K562 (cell line): ENCODE measurements around the gene CBX2. TPM values are rescaled to one million over a fixed set of nuclear protein-coding genes. Genes with fewer than 3 reads are reported as not detected.

ENCODE experiments used
- CBX1 ChIP-seq: sonication (generic); IDR thresholded peaks from 2 replicates; pipeline ENCODE4 v1.6.1; 2016; ENCODE audit warnings: antibody characterized with exemption, low read depth, mild to moderate bottlenecking
- CUX1 ChIP-seq: fragments of 200-800 bp; sonication (Bioruptor generic); IDR thresholded peaks from 2 replicates; pipeline ENCODE4 v1.6.1; 2016; ENCODE audit warnings: missing genetic modification characterization, missing compliant biosample characterization
- FOXA3 ChIP-seq, 2 experiments: fragments of 450-650 bp in 1 of 2; sonication (generic) in 1 of 2; formaldehyde crosslinking; IDR thresholded peaks in 1 of 2; conservative IDR thresholded peaks in 1 of 2; 2 replicates each; pipeline versions ENCODE4 v1.4.0 to v1.8.0; 2020 to 2022; ENCODE audit warnings: mild to moderate bottlenecking in 2 of 2, missing genetic modification reagents in 1 of 2
- FOXJ3 ChIP-seq: sonication (generic); formaldehyde crosslinking; IDR thresholded peaks from 2 replicates; pipeline ENCODE4 v1.4.0; 2020; ENCODE audit warnings: mild to moderate bottlenecking, missing genetic modification reagents
- NKRF ChIP-seq: fragments of 450-650 bp; IDR thresholded peaks from 2 replicates; pipeline ENCODE4 v1.6.1; 2016; ENCODE audit warnings: borderline replicate concordance
- PREB ChIP-seq: sonication (generic); formaldehyde crosslinking; IDR thresholded peaks from 2 replicates; pipeline ENCODE4 v1.8.1; 2023; ENCODE audit warnings: mild to moderate bottlenecking, missing genetic modification reagents
- PTTG1 ChIP-seq: fragments of 450-650 bp; IDR thresholded peaks from 2 replicates; pipeline ENCODE4 v1.6.1; 2016; ENCODE audit warnings: low read depth, mild to moderate bottlenecking, missing genetic modification characterization, missing compliant biosample characterization
- SLC30A9 ChIP-seq: fragments of 250-450 bp; sonication (Bioruptor Pico); IDR thresholded peaks from 2 replicates; pipeline ENCODE4 v1.8.0; 2022; ENCODE audit warnings: mild to moderate bottlenecking, moderate library complexity
- SNAPC5 ChIP-seq: fragments of 250-450 bp; sonication (Bioruptor Pico); IDR thresholded peaks from 2 replicates; pipeline ENCODE4 v1.8.0; 2021; ENCODE audit warnings: moderate library complexity, mild to moderate bottlenecking, inconsistent platforms
- U2AF1 ChIP-seq: fragments of 200-400 bp; formaldehyde crosslinking; optimal IDR thresholded peaks from 2 replicates; pipeline ENCODE3; 2017; ENCODE audit warnings: mild to moderate bottlenecking, low read depth, low read length, moderate library complexity
- ZNF143 ChIP-seq: sonication (generic); formaldehyde crosslinking; IDR thresholded peaks from 2 replicates; pipeline ENCODE4 v1.9.0; 2022; ENCODE audit warnings: mild to moderate bottlenecking, missing genetic modification reagents
- ZNF57 ChIP-seq: fragments of 450-650 bp; formaldehyde crosslinking; IDR thresholded peaks from 2 replicates; pipeline ENCODE4 v1.4.0; 2020; ENCODE audit warnings: mild to moderate bottlenecking, moderate library complexity
- ZNF586 ChIP-seq: fragments of 450-650 bp; formaldehyde crosslinking; conservative IDR thresholded peaks from 2 replicates; pipeline ENCODE4 v1.4.0; 2020; ENCODE audit warnings: mild to moderate bottlenecking, moderate library complexity
- polyA plus RNA-seq, 8 experiments: library from polyadenylated mRNA; depleted of rRNA in 4 of 8; stranded (reverse) in 5 of 8; unstranded in 3 of 8; fragments of >200 nt; fragmentation: Nextera tagmentation in 2 of 8; fragmentation: Illumina TruSeq in 1 of 8; extraction: Ambion mirVana in 2 of 8; extraction: Trizol in 1 of 8; gene quantifications; 2 replicates each; pipeline versions ENCODE4 v1.2.1 to v1.2.3, GENCODE V29; 2011 to 2014; ENCODE audit warnings: inconsistent platforms in 1 of 8, missing spikeins in 1 of 8
- total RNA-seq, 7 experiments: library from RNA; depleted of rRNA in 6 of 7; stranded (reverse); fragments of >200 nt in 6 of 7; fragmentation: Illumina TruSeq in 2 of 7; extraction: Trizol in 2 of 7; gene quantifications; 2 replicates each; pipeline versions ENCODE4 v1.2.1 to v1.2.3, GENCODE V29; 2011 to 2021; ENCODE audit warnings: low replicate concordance in 1 of 7

CBX2 gene
- total and polyA plus RNA-seq, 9 of the 15 experiments (the other 6 are each of a cell fraction or from before 2014, with no cell fraction given) = 0.66 to 26.9 (median 13.9) TPM

GRCh38 chr17:79802736-79803420 lies 24.9 kb downstream of the CBX2 start (continued):
- TF ChIP-seq SLC30A9 (CRISPR knock-in tag) (0 out of 2 replicates have a peak, but pooled peaks have one; percentile 20), NKRF (no peak), ZNF143 (CRISPR knock-in tag) (no peak), CUX1 (CRISPR knock-in tag) (no peak), PREB (CRISPR knock-in tag) (0 out of 2 replicates have a peak, but pooled peaks have one; percentile 61), PTTG1 (tag) (no peak), CBX1 (peak; percentile 92), U2AF1 (no peak), ZNF586 (CRISPR knock-in tag) (no peak), SNAPC5 (CRISPR knock-in tag) (no peak), FOXA3 (CRISPR knock-in tag; conservative IDR thresholded peaks at IDR 0.05 in 1 of 2, IDR thresholded peaks at IDR 0.05 in 1 of 2) (no peak), ZNF57 (CRISPR knock-in tag) (0 out of 2 replicates have a peak, but pooled peaks have one; percentile 15), FOXJ3 (CRISPR knock-in tag) (peak; percentile 45; the same call in 1 of the 2 replicates)
